Calu3 (cell line): ENCODE measurements around the gene MTA1. TPM values are rescaled to one million over a fixed set of nuclear protein-coding genes. Genes with fewer than 3 reads are reported as not detected.

ENCODE experiments used
- BruUV-seq: library from RNA; stranded (reverse); fragments of 400-500 nt; replicated peaks from 2 replicates; lab custom pipeline; 2021; lab: Mats Ljungman, UMichigan
- CTCF ChIA-PET: fragments of 300-600 bp; sonication (Branson Sonifier 250); formaldehyde crosslinking; loops from one replicate; lab custom pipeline; 2022; ENCODE audit warnings: antibody characterized with exemption; lab: Charles Lee
- DNase-seq: peaks from one replicate; pipeline ENCODE4 v3.0.0; 2022
- H3K27ac Mint-ChIP-seq: one replicate; pipeline ENCODE4 v1.8.0; 2022; ENCODE audit warnings: mixed read lengths; ENCODE audit not compliant: unreplicated experiment
- H3K27me3 Mint-ChIP-seq: one replicate; pipeline ENCODE4 v1.8.0; 2022; ENCODE audit warnings: mixed read lengths; ENCODE audit not compliant: unreplicated experiment
- H3K36me3 Mint-ChIP-seq: one replicate; pipeline ENCODE4 v1.8.0; 2022; ENCODE audit warnings: mild to moderate bottlenecking, moderate library complexity, mixed read lengths; ENCODE audit not compliant: insufficient read depth, unreplicated experiment
- H3K4me1 Mint-ChIP-seq: one replicate; pipeline ENCODE4 v1.8.0; 2022; ENCODE audit warnings: mild to moderate bottlenecking, low read depth, mixed read lengths; ENCODE audit not compliant: unreplicated experiment
- H3K4me3 Mint-ChIP-seq: one replicate; pipeline ENCODE4 v1.8.0; 2022; ENCODE audit warnings: mild to moderate bottlenecking, low read depth, moderate library complexity, mixed read lengths; ENCODE audit not compliant: unreplicated experiment
- H3K9me3 Mint-ChIP-seq: one replicate; pipeline ENCODE4 v1.8.0; 2022; ENCODE audit warnings: low read depth, mixed read lengths; ENCODE audit not compliant: unreplicated experiment
- CTCF ChIP-seq: fragments of 200-600 bp; IDR thresholded peaks from one replicate; pipeline ENCODE4 v1.8.0; 2022; ENCODE audit warnings: antibody characterized with exemption; ENCODE audit not compliant: unreplicated experiment
- intact Hi-C: fragments of 100-400 bp; cut with micrococcal nuclease; formaldehyde crosslinking; loops from one replicate; pipeline ENCODE4 v1.10.0; 2022; ENCODE audit not compliant: unreplicated experiment
- total RNA-seq: library from RNA; stranded (reverse); gene quantifications from 2 replicates; pipeline ENCODE4 v1.2.3, GENCODE V29; 2022

MTA1 gene
- total RNA-seq, 1 experiment from 2014 or later, result 168 TPM

GRCh38 chr14:105455086-105455640, 35.5 kb downstream of the MTA1 start:
- H3K27me3 Mint-ChIP-seq, result no peaks in the 10 kb centered on the region
- DNase-seq, result no peak
- BruUV-seq, result no TSS peak
- no peaks in the 10 kb centered on the region for H3K9me3 Mint-ChIP-seq
- no peaks in the 10 kb centered on the region for H3K4me1 Mint-ChIP-seq
- intact Hi-C loops, result no loop called here
- H3K4me3 Mint-ChIP-seq, result no peak overlapping the region
- H3K36me3 Mint-ChIP-seq, result peaks cover 25% of the 10 kb centered on the region
- TF ChIP-seq CTCF, result no peak
- CTCF ChIA-PET, result no interaction called here
- H3K27ac Mint-ChIP-seq, result no peak overlapping the region

- no TSS peak for BruUV-seq
- CTCF ChIA-PET, result no interaction called here
- TF ChIP-seq CTCF, result no peak
- Mint-ChIP-seq H3K9me3 (no peaks in the 10 kb centered on the region), H3K4me3 (no peak overlapping the region), H3K27me3 (no peaks in the 10 kb centered on the region), H3K27ac (no peak overlapping the region), H3K4me1 (no peaks in the 10 kb centered on the region), H3K36me3 (peaks cover 22% of the 10 kb centered on the region)
- intact Hi-C loops, result no loop called here
- DNase-seq, result no peak
Measured at GRCh38 chr14:105455766-105456660, 36.4 kb downstream of the MTA1 start.

GRCh38 chr14:105456736-105457617, 37.4 kb downstream of the MTA1 start:
- CTCF ChIA-PET, result no interaction called here
- H3K27me3 Mint-ChIP-seq, result no peaks in the 10 kb centered on the region
- peaks cover 31% of the 10 kb centered on the region for H3K36me3 Mint-ChIP-seq
- no peak for DNase-seq
- no peaks in the 10 kb centered on the region for H3K9me3 Mint-ChIP-seq
- intact Hi-C loops, result no loop called here
- no peak overlapping the region for H3K4me3 Mint-ChIP-seq
- H3K27ac Mint-ChIP-seq, result no peak overlapping the region
- TF ChIP-seq CTCF, result no peak
- no TSS peak for BruUV-seq
- H3K4me1 Mint-ChIP-seq, result no peaks in the 10 kb centered on the region

GRCh38 chr14:105458010-105458409, 38.4 kb downstream of the MTA1 start:
- BruUV-seq, result no TSS peak
- intact Hi-C loops, result no loop called here
- Mint-ChIP-seq H3K27ac (no peak overlapping the region), H3K9me3 (no peaks in the 10 kb centered on the region), H3K27me3 (no peaks in the 10 kb centered on the region), H3K4me3 (no peak overlapping the region), H3K4me1 (no peaks in the 10 kb centered on the region), H3K36me3 (peaks cover 34% of the 10 kb centered on the region)
- DNase-seq, result no peak
- CTCF ChIA-PET, result no interaction called here
- TF ChIP-seq CTCF, result no peak
